Epithelial cell of proximal tubule (primary cell): ENCODE measurements around the gene FADS3. TPM values are rescaled to one million over a fixed set of nuclear protein-coding genes. Genes with fewer than 3 reads are reported as not detected.

Experiments used
- DNase-seq: peaks from one replicate; pipeline ENCODE4 v3.0.0-alpha.2; 2011; ENCODE audit warnings: low read depth
- H3K4me3 ChIP-seq: 2 replicates; pipeline ENCODE4 v1.5.1; 2011; ENCODE audit warnings: low read depth, mild to moderate bottlenecking, low read length
- CTCF ChIP-seq: conservative IDR thresholded peaks from 2 replicates; pipeline ENCODE4 v1.5.1; 2012; ENCODE audit warnings: low read depth, mild to moderate bottlenecking, low read length
- total RNA-seq: library from RNA; depleted of rRNA; stranded (reverse); fragments of >200 nt; gene quantifications from 2 replicates; pipeline ENCODE4 v1.2.3, GENCODE V29; 2015

FADS3 gene
- total RNA-seq, 1 donor from 2014 or later: 48.0 TPM

DNA sequence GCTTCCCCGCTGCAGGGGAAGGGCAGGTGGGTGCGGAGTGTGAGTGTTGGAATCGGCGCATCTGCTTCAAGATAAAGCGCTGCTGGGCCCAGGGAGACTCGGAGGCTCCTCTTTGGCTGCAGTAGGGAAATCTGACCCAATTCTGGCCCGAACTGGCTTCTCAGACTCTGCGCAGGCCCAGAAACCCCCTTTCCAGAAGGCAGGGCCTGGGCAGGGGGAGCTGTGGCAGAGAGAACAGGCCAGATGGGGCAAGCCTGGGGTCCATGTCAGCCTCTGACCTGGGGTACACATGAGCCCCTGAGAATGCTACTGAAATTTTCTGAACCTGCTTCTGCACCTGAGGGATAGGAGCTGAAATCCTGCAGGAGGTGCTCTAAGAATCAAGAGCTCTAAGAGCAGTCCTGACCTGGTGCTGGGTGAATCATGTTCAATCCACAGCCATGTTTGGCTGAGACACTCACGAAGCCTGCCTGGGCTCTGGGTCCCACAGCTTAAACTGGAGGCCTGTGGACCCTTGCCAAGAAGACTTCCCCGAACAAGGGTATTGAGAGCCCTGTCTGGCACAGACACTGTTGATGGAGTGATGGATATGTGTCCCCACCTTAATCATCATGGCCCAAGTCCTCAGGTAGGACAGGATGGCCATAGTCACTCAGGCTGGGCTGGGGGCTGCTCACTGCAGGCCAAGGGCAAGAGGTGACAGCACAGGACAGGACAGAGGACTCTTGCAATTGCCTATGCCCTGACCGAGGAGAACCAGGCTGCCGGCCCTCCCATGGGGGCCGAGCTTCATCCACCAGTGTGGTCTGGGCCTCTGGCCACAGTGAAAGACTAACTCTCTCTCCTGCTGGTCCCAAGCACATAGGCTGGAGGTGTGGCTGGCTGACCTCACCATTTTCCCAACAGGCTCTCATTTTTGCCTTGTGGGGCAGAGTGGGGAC, 19.1 kb upstream of the FADS3 start:
- TF ChIP-seq CTCF: no peak

DNA sequence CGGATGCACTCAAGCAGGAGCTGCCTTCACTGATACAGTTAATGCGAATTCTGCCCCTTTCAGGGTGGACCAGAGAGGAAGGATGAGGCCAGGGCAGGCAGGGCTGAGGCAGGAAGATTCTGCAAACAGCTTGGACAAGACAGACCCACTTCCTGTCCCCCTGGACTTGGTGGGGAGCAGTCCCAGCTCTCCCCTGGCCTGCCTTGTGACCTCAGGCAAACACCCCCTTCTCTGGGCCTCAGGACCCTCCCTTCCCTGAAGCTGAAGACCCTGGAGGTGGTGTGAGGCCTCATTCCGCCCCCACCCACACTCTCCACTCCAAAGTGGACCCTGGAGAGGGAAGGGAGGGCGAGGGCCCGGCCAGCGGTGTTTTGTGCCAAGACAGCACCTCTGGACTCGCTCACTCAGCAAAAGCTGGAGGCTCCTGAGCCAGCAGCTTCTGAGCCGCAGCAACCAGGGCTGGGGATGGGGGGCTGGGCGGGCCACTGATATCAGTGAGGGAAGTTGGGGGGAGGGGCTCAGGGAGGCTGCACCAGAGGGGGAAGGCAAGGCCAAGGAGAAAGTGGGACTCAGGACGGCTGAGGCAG, 17.5 kb upstream of the FADS3 start:
- no peak for TF ChIP-seq CTCF
- no peak for DNase-seq
- no peak overlapping the region for H3K4me3 ChIP-seq

More for the DNA sequence above, 19.1 kb upstream of the FADS3 start:
- no peak overlapping the region for H3K4me3 ChIP-seq
- DNase-seq: no peak

DNA sequence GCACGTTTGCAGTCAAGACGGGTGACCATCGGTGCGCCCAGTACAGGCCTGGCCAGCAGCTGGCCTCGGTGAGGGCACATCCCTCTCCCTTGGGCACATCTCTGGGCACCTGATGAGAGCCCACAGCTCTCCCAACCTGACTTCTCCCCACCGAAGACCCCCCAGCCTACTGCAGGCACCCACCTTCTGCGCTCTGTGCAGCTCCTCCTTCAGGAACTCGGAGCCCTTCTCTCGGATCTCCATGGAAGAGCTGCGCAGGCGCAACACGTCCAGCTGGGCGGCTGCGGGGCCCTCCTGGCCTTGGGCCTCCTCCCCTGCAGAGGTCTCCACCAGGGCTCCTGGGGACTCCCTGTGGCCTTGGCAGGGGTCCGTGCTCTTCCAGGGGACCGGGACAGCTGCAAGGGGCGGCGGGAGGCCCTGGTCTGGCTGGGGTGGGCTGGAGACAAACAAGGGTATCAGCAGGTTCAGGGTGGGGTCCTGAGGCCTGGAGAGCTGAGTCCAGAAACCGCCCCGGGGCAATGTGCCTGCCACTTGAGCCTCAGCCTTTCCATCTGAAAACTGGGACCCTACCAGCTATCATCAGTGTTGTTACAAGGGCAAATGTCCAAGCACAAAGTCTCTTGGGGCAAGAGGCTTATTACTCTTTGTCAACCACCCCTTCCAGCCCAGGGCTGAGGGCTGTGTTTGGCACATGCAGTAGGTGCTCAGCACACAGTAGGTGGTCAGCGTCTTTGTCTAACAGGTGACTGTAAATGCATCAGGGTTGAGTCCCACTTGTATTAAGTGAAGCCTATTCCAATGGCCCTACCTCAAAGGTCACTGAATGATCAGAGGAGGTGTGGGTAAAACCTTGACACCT, 16.8 kb upstream of the FADS3 start:
- H3K4me3 ChIP-seq: no peak overlapping the region
- no peak for DNase-seq
- no peak for TF ChIP-seq CTCF

DNA sequence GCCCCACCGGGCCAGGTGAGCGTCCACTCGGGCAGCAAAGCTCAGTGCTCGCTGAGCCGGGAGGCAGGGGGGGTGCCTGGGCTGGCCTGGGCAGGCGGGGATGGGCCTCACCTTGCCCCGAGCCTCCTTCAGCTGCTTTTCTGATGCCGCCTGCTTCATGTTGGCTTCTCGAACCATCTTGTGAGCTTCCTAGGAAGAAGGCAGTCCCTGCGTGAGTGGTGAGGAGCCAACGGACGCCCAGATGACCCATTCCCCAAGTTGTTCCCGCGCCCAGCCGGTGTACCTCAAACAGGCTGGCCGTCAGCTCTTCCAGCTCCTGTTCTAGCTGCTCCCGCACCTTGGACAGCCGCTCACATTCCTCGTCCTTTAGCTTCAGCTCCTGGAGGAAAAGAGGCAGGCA, 15.9 kb upstream of the FADS3 start:
- no peak for TF ChIP-seq CTCF
- no peak overlapping the region for H3K4me3 ChIP-seq
- no peak for DNase-seq

GRCh38 chr11:61906522-61906909, 15.2 kb upstream of the FADS3 start:
- no peak for DNase-seq
- no peak overlapping the region for H3K4me3 ChIP-seq
- TF ChIP-seq CTCF: no peak

- TF ChIP-seq CTCF: no peak
- no peak overlapping the region for H3K4me3 ChIP-seq
Measured at GRCh38 chr11:61905801-61906521, 14.6 kb upstream of the FADS3 start.

More at GRCh38 chr11:61905801-61906521, 14.6 kb upstream of the FADS3 start:
- no peak for DNase-seq
